ENCODE results near the gene HTD2. TPM values are rescaled to one million over a fixed set of nuclear protein-coding genes. Genes with fewer than 3 reads are reported as not detected.

The HTD2 gene
- total and polyA plus RNA-seq, 2 of the 4 experiments (the other 2 are of a cell fraction), result 6.4 to 13.3 TPM

DNA sequence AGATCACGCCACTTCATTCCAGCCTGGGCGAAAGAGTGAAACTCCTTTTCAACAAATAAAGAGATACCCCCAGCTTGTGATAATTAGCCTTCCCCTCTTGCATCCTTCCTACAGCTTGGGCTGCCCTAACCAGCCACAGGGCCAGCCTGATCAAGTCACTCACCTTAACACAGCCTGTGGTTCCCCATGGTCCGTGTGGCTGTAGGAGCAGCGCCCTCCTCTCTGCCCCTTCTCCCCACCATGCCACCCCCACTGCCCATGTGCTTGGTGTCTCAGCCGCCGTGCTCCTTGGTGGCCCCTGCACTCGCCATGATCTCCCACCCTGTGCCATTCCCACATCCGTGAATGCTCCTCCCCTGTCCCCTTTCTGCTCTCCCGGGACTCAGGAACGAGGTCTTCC lies 13.5 kb upstream of the HTD2 start:
- H3K56ac ChIP-seq (ENCODE audit: extremely low read depth, insufficient read depth, low read length), result no peak overlapping the region
- 96% methylated on average over 6 of the region's 10 CpGs; no CpG with 5 or more reads in 1 of the 2 experiments for WGBS, 2 experiments (ENCODE audit: extremely low coverage in 2 of 2, insufficient read length in 1 of 2)
- no peak overlapping the region for H4K91ac ChIP-seq (ENCODE audit: insufficient read depth, low read depth, low read length)
- no peak overlapping the region for H3K4ac ChIP-seq (ENCODE audit: low read depth, low read length)
- H2AK5ac ChIP-seq (ENCODE audit: low read depth, low read length), result no peak overlapping the region
- peaks cover under 1% of the 10 kb centered on the region; the same call in 1 of the 2 replicates for H3K27me3 ChIP-seq (ENCODE audit: control insufficient read depth, insufficient read depth, low read length)
- no peak overlapping the region for H3K23ac ChIP-seq (ENCODE audit: low read depth, low read length)
- no peak overlapping the region for H4K5ac ChIP-seq (ENCODE audit: low read depth, low read length)
- intact Hi-C loops (cut with micrococcal nuclease), result no loop called here
- no peak overlapping the region for H3K18ac ChIP-seq (ENCODE audit: low read depth, low read length)
- ChIA-PET CTCF (interaction anchor here (1.2 to 1.6 kb wide), 3 partner anchors 14 to 105 kb away, joined by 3 to 4 read pairs (median 4); partner anchors contain the start of genes HTD2 and RPP14), POLR2A (ENCODE audit: unreplicated experiment) (no interaction called here)
- H2BK120ac ChIP-seq (ENCODE audit: low read depth, low read length), result no peak overlapping the region
- no TSS peak for BruUV-seq (replicated peaks)
- no peaks in the 10 kb centered on the region for H3K4me1 ChIP-seq (ENCODE audit: control insufficient read depth, insufficient read depth, low read length)
- dilution Hi-C loops (cut with HindIII; ENCODE audit: low sequenced_read_pairs, unreplicated experiment), result no loop called here
- no peak overlapping the region for H2BK20ac ChIP-seq (ENCODE audit: low read depth, low read length)
- H4K20me1 ChIP-seq (ENCODE audit: insufficient read depth, low read length), result no peaks in the 10 kb centered on the region
- ATAC-seq (ENCODE audit: low read depth) (no peak), DNase-seq (no peak)
- H3K27ac ChIP-seq (ENCODE audit: insufficient read depth, low read length), result no peak overlapping the region
- H3K36me3 ChIP-seq (ENCODE audit: control insufficient read depth, insufficient read depth, low read length), result peaks cover 6% of the 10 kb centered on the region; the same call in 1 of the 2 replicates
- no peak for TF ChIP-seq MAZ (IDR thresholded peaks at IDR 0.05; ENCODE audit: borderline replicate concordance, low read depth, low read length)
- no peak for TF ChIP-seq POLR2A (IDR thresholded peaks at IDR 0.05; ENCODE audit: low read depth, low read length)
- no peak overlapping the region for H2BK15ac ChIP-seq (ENCODE audit: low read depth, low read length)
- in situ Hi-C loops (cut with MboI; ENCODE audit: low sequenced_read_pairs), result no loop called here
- no peak overlapping the region for H2BK5ac ChIP-seq (ENCODE audit: low read depth, low read length, poor library complexity, severe bottlenecking)
- H3K79me1 ChIP-seq (ENCODE audit: low read depth in 1 of 2, low read length in 2 of 2), result no peaks in the 10 kb centered on the region
- no peak overlapping the region for H3K4me3 ChIP-seq (ENCODE audit: insufficient read depth, low read depth, low read length)
- H3K9me1 ChIP-seq (ENCODE audit: insufficient read depth, low read length), result no peaks in the 10 kb centered on the region; the same call in 1 of the 2 replicates
- no peak overlapping the region for H4K8ac ChIP-seq (ENCODE audit: low read depth in 2 of 2, low read length in 2 of 2)
- H3K4me2 ChIP-seq (ENCODE audit: low read depth, low read length), result no peak overlapping the region
- H2AK9ac ChIP-seq (replicated peaks; ENCODE audit: low read depth, low read length, poor library complexity), result no peak overlapping the region
- H3K9ac ChIP-seq (ENCODE audit: low read depth, low read length), result no peak overlapping the region
- peaks cover 4% of the 10 kb centered on the region for H3K9me3 ChIP-seq (ENCODE audit: control insufficient read depth, insufficient read depth, low read length)
- no peak overlapping the region for H2AFZ ChIP-seq (replicated peaks; ENCODE audit: low read length, poor library complexity)
- no peak overlapping the region for H3K14ac ChIP-seq (replicated peaks; ENCODE audit: low read depth, low read length)

Data from IMR-90 (cell line).